ENCODE data around the gene C5orf22. TPM values are rescaled to one million over a fixed set of nuclear protein-coding genes. Genes with fewer than 3 reads are reported as not detected.
A peak's percentile ranks its signal among the peaks of the same experiment; 100 is the strongest.
"Not testable (repeated sequence)": the region's sequence is repeated elsewhere in the genome, so short reads cannot be mapped to it uniquely, and the experiment has no call there.

The C5orf22 gene
- total RNA-seq, 1 donor from 2014 or later: 25.0 TPM

DNA sequence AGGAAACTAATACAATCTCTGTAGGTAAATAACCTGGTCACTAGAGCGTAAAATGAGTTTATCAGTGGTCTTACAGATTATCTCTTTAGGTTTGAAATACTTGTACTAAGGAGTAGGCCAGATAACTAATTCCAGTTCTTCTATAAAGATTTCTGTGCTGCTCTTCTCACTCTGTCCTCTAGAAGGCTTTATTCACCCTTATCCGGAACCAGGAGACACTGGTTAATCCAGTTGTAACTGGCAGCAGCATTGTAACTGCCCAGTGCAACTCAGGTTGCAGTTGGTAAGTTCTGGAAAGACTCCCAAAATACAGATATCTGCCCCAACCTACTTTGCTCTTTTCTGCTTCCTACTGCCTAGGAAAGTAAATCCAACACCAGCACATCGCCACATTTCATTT, 19.8 kb downstream of the C5orf22 start:
- TF ChIP-seq, protein P1, sequence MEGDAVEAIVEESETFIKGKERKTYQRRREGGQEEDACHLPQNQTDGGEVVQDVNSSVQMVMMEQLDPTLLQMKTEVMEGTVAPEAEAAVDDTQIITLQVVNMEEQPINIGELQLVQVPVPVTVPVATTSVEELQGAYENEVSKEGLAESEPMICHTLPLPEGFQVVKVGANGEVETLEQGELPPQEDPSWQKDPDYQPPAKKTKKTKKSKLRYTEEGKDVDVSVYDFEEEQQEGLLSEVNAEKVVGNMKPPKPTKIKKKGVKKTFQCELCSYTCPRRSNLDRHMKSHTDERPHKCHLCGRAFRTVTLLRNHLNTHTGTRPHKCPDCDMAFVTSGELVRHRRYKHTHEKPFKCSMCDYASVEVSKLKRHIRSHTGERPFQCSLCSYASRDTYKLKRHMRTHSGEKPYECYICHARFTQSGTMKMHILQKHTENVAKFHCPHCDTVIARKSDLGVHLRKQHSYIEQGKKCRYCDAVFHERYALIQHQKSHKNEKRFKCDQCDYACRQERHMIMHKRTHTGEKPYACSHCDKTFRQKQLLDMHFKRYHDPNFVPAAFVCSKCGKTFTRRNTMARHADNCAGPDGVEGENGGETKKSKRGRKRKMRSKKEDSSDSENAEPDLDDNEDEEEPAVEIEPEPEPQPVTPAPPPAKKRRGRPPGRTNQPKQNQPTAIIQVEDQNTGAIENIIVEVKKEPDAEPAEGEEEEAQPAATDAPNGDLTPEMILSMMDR (conservative IDR thresholded peaks at IDR 0.05; ENCODE audit: low read depth, low read length): peak; percentile 10
- no peak overlapping the region for H3K4me3 ChIP-seq (ENCODE audit: low read depth, low read length)
- DNase-seq (ENCODE audit: low read depth): no peak

DNA sequence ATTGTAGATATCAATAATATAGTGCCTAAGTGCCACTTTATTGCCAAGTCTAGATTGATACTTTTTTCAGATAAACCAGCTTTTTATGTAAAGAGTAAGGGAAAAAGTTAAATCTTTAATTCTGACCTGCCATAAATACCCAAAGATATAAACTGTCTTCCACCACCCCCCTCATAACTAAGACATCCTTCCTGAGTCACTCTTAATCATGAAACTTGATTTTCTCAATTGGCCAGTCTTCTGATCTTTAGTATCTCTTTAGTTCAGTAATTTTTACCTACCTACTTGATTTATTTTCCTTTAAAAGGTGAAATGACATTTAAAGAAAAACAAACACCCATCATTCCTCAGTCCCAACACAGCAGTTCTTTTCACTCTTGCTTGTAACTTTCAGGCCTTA, 21.8 kb downstream of the C5orf22 start:
- no peak for DNase-seq (ENCODE audit: low read depth)
- TF ChIP-seq, protein P1 (conservative IDR thresholded peaks at IDR 0.05; ENCODE audit: low read depth, low read length): no peak
- H3K4me3 ChIP-seq (ENCODE audit: low read depth, low read length): no peak overlapping the region

DNA sequence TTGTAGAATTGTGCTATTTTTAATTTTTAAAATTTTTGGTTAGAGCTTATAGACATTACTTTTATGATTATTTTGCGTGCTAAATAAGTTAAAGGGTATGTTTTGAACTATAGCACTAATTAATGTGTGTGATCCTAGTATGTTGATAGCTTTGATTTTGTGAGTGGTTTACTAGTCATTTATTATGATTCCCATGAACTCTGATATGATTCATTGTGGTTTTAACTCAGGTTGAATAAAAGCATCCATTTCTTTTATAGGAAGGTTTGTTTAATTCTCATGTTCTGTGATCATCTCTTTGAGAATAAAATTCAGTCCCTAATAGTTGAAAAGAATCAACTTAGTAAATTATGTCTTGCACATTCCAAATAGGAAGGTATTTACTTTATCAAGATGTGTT, 22.5 kb downstream of the C5orf22 start:
- DNase-seq (ENCODE audit: low read depth): no peak
- H3K4me3 ChIP-seq (ENCODE audit: low read depth, low read length): no peak overlapping the region
- TF ChIP-seq, protein P1 (conservative IDR thresholded peaks at IDR 0.05; ENCODE audit: low read depth, low read length): no peak

DNA sequence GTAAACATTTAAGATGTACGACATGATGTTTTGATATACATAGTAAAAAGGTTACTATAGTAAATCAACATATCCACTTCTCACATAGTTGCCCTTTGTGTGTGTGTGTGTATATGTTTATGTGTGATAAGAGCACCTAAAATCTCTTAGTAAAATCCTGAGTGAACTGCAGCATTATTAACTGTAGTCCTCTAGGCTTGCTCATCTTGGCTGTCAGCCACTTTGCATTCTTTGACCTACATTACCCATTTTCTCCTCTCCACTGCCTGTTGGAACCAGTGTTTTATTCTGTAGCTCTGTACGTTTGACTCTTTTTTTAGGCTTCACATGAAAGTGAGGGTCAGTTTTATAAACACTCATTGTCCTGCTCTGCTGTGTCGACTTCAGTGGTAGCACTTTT, 24.4 kb downstream of the C5orf22 start:
- DNase-seq (ENCODE audit: low read depth): no peak
- TF ChIP-seq, protein P1 (conservative IDR thresholded peaks at IDR 0.05; ENCODE audit: low read depth, low read length): no peak
- no peak overlapping the region for H3K4me3 ChIP-seq (ENCODE audit: low read depth, low read length)

DNA sequence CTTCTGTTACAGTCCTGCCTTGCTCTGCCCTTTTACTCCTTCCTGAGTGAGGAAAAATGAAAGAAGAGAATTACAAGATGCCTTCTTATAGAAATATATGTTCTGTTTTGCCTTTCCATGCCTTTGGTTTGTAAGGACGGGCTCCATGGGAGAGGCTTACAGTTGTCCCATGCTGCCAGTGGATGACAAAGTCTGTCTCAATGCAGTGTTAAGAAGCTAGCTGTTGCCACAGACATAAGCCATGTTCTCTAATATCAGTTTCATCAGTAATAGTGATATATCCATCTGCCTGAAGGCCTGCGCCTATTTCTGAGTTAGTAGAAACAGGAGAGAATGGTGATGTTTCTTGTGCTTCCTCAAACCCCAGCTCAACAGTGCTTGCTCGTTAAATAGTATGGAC, 27.8 kb downstream of the C5orf22 start:
- no peak overlapping the region for H3K4me3 ChIP-seq (ENCODE audit: low read depth, low read length)
- TF ChIP-seq, protein P1 (conservative IDR thresholded peaks at IDR 0.05; ENCODE audit: low read depth, low read length): no peak
- no peak for DNase-seq (ENCODE audit: low read depth)

DNA sequence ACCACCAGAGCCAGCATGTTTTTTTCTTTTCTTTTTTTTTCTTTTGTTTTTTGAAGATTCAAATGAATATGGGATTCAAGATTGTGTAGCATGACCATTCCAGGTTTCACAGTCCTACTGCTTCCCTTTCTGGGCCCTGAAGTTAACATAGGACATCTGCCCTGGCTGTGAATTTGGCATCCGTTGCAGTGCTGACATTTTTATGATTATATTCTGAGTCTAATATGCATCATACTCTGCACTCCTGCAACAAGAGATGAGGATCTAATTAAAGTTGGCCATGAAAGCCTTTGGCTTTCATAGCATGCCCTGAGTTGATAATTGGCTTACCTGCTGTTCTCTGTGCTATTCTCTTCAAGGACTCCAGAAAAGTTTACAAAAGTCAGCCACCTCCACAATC, 29.8 kb downstream of the C5orf22 start:
- DNase-seq (ENCODE audit: low read depth): no peak
- H3K4me3 ChIP-seq (ENCODE audit: low read depth, low read length): no peak overlapping the region
- TF ChIP-seq, protein P1 (conservative IDR thresholded peaks at IDR 0.05; ENCODE audit: low read depth, low read length): no peak

DNA sequence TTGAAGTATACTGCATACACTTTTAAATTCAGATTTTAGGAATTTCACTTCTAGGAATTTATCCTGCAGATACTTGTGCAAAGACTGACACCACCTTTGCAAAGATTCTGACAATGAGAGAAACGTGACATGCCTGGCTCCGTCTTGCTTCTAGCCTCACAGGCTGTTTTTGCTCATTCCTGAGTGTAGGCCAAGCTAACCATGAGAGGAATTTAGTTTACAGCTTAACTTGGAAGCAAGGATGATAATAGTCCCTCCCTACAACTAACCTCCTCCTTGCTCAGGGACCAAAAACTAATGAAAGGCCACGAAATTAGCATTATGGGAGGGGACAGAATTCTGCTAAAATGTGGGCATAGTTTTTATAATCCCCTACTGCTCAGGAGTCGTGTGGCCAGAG, 31.1 kb downstream of the C5orf22 start:
- no peak for DNase-seq (ENCODE audit: low read depth)
- H3K4me3 ChIP-seq (ENCODE audit: low read depth, low read length): no peak overlapping the region
- TF ChIP-seq, protein P1 (conservative IDR thresholded peaks at IDR 0.05; ENCODE audit: low read depth, low read length): no peak

DNA sequence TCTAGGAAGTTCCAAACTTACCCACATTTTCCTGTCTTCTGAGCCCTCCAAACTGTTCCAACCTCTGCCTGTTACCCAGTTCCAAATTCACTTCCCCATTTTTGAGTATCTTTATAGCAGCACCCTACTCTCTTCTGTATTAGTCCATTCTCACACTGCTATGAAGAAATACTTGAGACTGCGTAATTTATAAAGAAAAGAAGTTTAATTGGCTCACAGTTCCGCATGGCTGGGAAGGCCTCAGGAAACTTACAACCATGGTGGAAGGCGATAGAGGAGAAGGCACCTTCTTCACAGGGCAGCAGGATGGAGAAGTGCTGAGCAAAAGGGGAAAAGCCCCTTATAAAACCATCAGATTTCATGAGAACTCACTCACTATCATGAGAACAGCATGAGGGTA, 34.3 kb downstream of the C5orf22 start:
- DNase-seq (ENCODE audit: low read depth); H3K4me3 ChIP-seq (ENCODE audit: low read depth, low read length): not testable (repeated sequence)
